OCI-LY7 (cell line): ENCODE data around the gene RIT2. TPM values are rescaled to one million over a fixed set of nuclear protein-coding genes. Genes with fewer than 3 reads are reported as not detected.

Experiments used
- BruUV-seq: library from RNA; stranded (reverse); fragments of 400-500 nt; replicated peaks from 2 replicates; lab custom pipeline; 2021; lab: Mats Ljungman, UMichigan
- CTCF ChIA-PET: fragments of 300-600 bp; sonication (Branson Sonifier 250); formaldehyde crosslinking; loops from one replicate; lab custom pipeline; 2022; ENCODE audit warnings: antibody characterized with exemption; ENCODE audit not compliant: unreplicated experiment; lab: Charles Lee
- POLR2A ChIA-PET: fragments of 300-600 bp; sonication (Branson Sonifier 250); formaldehyde crosslinking; loops from one replicate; lab custom pipeline; 2022; ENCODE audit warnings: antibody characterized with exemption; lab: Charles Lee
- DNase-seq: peaks from one replicate; pipeline ENCODE4 v3.0.0-alpha.2; 2015; ENCODE audit warnings: low spot score
- H2AFZ ChIP-seq: fragments of 200-600 bp; sonication (generic), shearing (Covaris generic); 2 replicates; pipeline ENCODE4 v1.6.1; 2014; ENCODE audit warnings: mild to moderate bottlenecking, antibody characterized with exemption, low read length, moderate library complexity
- H3K27ac ChIP-seq: fragments of 200-600 bp; sonication (generic); 2 replicates; pipeline ENCODE4 v1.5.1; 2014; ENCODE audit warnings: mixed run types, low read depth, mild to moderate bottlenecking, moderate library complexity, low read length, inconsistent platforms; ENCODE audit not compliant: poor library complexity, severe bottlenecking
- H3K36me3 ChIP-seq: fragments of 200-600 bp; sonication (generic); 2 replicates; pipeline ENCODE4 v1.6.1; 2014; ENCODE audit warnings: mild to moderate bottlenecking, antibody characterized with exemption, low read length, moderate library complexity, mixed read lengths; ENCODE audit not compliant: insufficient read depth
- H3K4me1 ChIP-seq: fragments of 200-600 bp; sonication (generic); 2 replicates; pipeline ENCODE4 v1.5.1; 2014; ENCODE audit warnings: mild to moderate bottlenecking, low read length; ENCODE audit not compliant: insufficient read depth, poor library complexity, severe bottlenecking
- H3K4me2 ChIP-seq: fragments of 200-600 bp; sonication (generic); 2 replicates; pipeline ENCODE4 v1.6.1; 2014; ENCODE audit warnings: mild to moderate bottlenecking, low read length
- H3K4me3 ChIP-seq: fragments of 200-600 bp; sonication (generic); 2 replicates; pipeline ENCODE4 v1.5.1; 2014; ENCODE audit warnings: mild to moderate bottlenecking, low read depth, low read length; ENCODE audit not compliant: poor library complexity, severe bottlenecking
- H3K79me2 ChIP-seq: fragments of 200-600 bp; sonication (generic); 2 replicates; pipeline ENCODE4 v1.6.1; 2016; ENCODE audit warnings: low read depth, mild to moderate bottlenecking, low read length, moderate library complexity, mixed read lengths; ENCODE audit not compliant: insufficient read depth
- H3K9me2 ChIP-seq: fragments of 200-600 bp; sonication (generic); 2 replicates; pipeline ENCODE4 v1.6.1; 2016; ENCODE audit warnings: mild to moderate bottlenecking, low read length, mixed read lengths; ENCODE audit not compliant: insufficient read depth
- H3K9me3 ChIP-seq: fragments of 200-600 bp; sonication (generic); 2 replicates; pipeline ENCODE4 v1.6.1; 2014; ENCODE audit warnings: mild to moderate bottlenecking, mixed run types, low read length, mixed read lengths
- H4K20me1 ChIP-seq: fragments of 200-600 bp; sonication (generic); 2 replicates; pipeline ENCODE4 v1.6.1; 2014; ENCODE audit warnings: mild to moderate bottlenecking, antibody characterized with exemption, low read length, moderate library complexity, mixed read lengths; ENCODE audit not compliant: insufficient read depth
- CTCF ChIP-seq: fragments of 200-600 bp; sonication (generic); conservative IDR thresholded peaks from 2 replicates; pipeline ENCODE4 v1.5.1; 2014; ENCODE audit warnings: mild to moderate bottlenecking, antibody characterized with exemption, low read length, moderate library complexity, mixed read lengths
- EZH2phosphoT487 ChIP-seq: fragments of 200-600 bp; sonication (generic); IDR thresholded peaks from 2 replicates; pipeline ENCODE4 v1.6.1; 2018; ENCODE audit warnings: low read depth, borderline replicate concordance, mild to moderate bottlenecking, mixed run types, antibody characterized with exemption, low read length, moderate library complexity, mixed read lengths
- intact Hi-C: fragments of 100-400 bp; cut with micrococcal nuclease; formaldehyde crosslinking; loops from one replicate; pipeline ENCODE4 v1.10.0; 2022; ENCODE audit not compliant: unreplicated experiment
- total RNA-seq, 2 experiments: library from RNA; depleted of rRNA in 1 of 2; stranded (reverse); fragments of >200 nt in 1 of 2; shearing (Covaris generic) in 1 of 2; gene quantifications; 2 replicates each; pipeline ENCODE4 v1.2.3, GENCODE V29; 2014 to 2022

The RIT2 gene
- total RNA-seq, 2 experiments from 2014 or later: not detected

GRCh38 chr18:43040281-43040680, 75.2 kb downstream of the RIT2 start:
- Histone ChIP-seq H3K36me3 (no peaks in the 10 kb centered on the region), H3K9me3 (no peaks in the 10 kb centered on the region), H3K4me1 (no peaks in the 10 kb centered on the region), H4K20me1 (no peaks in the 10 kb centered on the region), H3K9me2 (no peaks in the 10 kb centered on the region), H3K79me2 (no peaks in the 10 kb centered on the region), H3K4me3 (no peak overlapping the region), H2AFZ (no peak overlapping the region), H3K4me2 (no peak overlapping the region), H3K27ac (no peak overlapping the region)
- ChIA-PET CTCF (no interaction called here), POLR2A (no interaction called here)
- BruUV-seq: no TSS peak
- TF ChIP-seq EZH2phosphoT487: no peak
- TF ChIP-seq CTCF: no peak
- intact Hi-C loops: no loop called here
- DNase-seq: no peak

GRCh38 chr18:43034683-43035500, 80.6 kb downstream of the RIT2 start:
- Histone ChIP-seq H3K36me3 (no peaks in the 10 kb centered on the region), H2AFZ (no peak overlapping the region), H3K4me1 (no peaks in the 10 kb centered on the region), H3K4me3 (no peak overlapping the region), H3K79me2 (no peaks in the 10 kb centered on the region), H3K9me3 (no peaks in the 10 kb centered on the region), H4K20me1 (no peaks in the 10 kb centered on the region), H3K4me2 (no peak overlapping the region), H3K27ac (no peak overlapping the region), H3K9me2 (no peaks in the 10 kb centered on the region)
- no TSS peak for BruUV-seq
- intact Hi-C loops: no loop called here
- ChIA-PET POLR2A (interaction anchor here (0.6 kb wide), 1 partner anchor 10 kb away, joined by 7 read pairs; no protein-coding TSS in a partner anchor), CTCF (no interaction called here)
- no peak for DNase-seq
- TF ChIP-seq EZH2phosphoT487 (no peak), CTCF (no peak)

- CTCF ChIA-PET: no interaction called here
- no peak for DNase-seq
- Histone ChIP-seq H3K9me3 (no peaks in the 10 kb centered on the region), H3K36me3 (no peaks in the 10 kb centered on the region), H3K4me1 (no peaks in the 10 kb centered on the region), H3K9me2 (no peaks in the 10 kb centered on the region), H4K20me1 (no peaks in the 10 kb centered on the region), H3K27ac (no peak overlapping the region), H2AFZ (no peak overlapping the region), H3K79me2 (no peaks in the 10 kb centered on the region), H3K4me3 (no peak overlapping the region), H3K4me2 (no peak overlapping the region)
- BruUV-seq: no TSS peak
- no peak for TF ChIP-seq CTCF
- no peak for TF ChIP-seq EZH2phosphoT487
- POLR2A ChIA-PET: no interaction called here
- intact Hi-C loops: no loop called here
These were observed 84.3 kb downstream of the RIT2 start for GRCh38 chr18:43031169-43031568.
